Neutrophil (primary cell): ENCODE results near the gene TNIK.

Experiments
- H3K27ac ChIP-seq: fragments of 200-600 bp; sonication (generic); 2 replicates; pipeline ENCODE4 v1.5.1; 2016; ENCODE audit warnings: mild to moderate bottlenecking, moderate library complexity
- H3K27me3 ChIP-seq: fragments of 200-600 bp; sonication (generic); 2 replicates; pipeline ENCODE4 v1.6.0; 2016; ENCODE audit warnings: mild to moderate bottlenecking
- H3K36me3 ChIP-seq: fragments of 200-600 bp; sonication (generic); 2 replicates; pipeline ENCODE4 v1.5.1; 2017
- H3K4me1 ChIP-seq, 2 experiments: fragments of 200-600 bp in 1 of 2; sonication (generic) in 1 of 2; 1 replicate in 1 of 2; 2 replicates in 1 of 2; pipeline versions ENCODE4 v1.5.1 to v1.6.1; 2013 to 2016; ENCODE audit warnings: low read depth in 1 of 2, low read length in 1 of 2, mild to moderate bottlenecking in 1 of 2, moderate library complexity in 1 of 2; ENCODE audit not compliant: control insufficient read depth in 1 of 2, insufficient read depth in 1 of 2
- H3K4me3 ChIP-seq, 2 experiments: fragments of 200-600 bp in 1 of 2; sonication (generic) in 1 of 2; 1 replicate in 1 of 2; 2 replicates in 1 of 2; pipeline ENCODE4 v1.5.1; 2013 to 2016; ENCODE audit warnings: low read depth in 1 of 2, low read length in 1 of 2, mild to moderate bottlenecking in 1 of 2, moderate library complexity in 1 of 2
- H3K9me3 ChIP-seq: fragments of 200-600 bp; sonication (generic); 2 replicates; pipeline ENCODE4 v1.5.1; 2016
- TF ChIP-seq, protein P1 (sequence below): fragments of 200-600 bp; sonication (generic); IDR thresholded peaks from 2 replicates; pipeline ENCODE4 v1.5.1; 2016; ENCODE audit warnings: antibody characterized with exemption

The TNIK gene

DNA sequence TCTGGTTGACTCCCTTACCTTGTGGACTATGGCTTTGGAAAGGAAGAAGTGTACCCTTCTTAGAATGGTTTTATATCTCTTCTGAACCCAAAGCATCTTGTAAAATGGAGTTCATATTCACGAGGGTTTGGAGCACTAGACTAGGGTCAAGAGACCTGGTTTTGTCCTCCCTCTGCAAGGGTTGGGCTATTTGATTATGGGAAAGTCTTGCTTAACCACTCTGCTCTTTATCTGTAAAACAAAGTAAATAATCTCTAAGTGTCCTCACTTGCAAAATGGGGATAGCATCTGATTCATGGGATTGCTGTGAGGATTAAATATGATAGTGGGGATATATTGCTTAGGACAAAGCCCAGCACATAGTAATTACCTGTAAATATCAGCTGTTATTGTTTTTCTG lies 415.8 kb downstream of the TNIK start:
- Histone ChIP-seq H3K36me3 (no peaks in the 10 kb centered on the region), H3K27me3 (no peaks in the 10 kb centered on the region), H3K4me1 (no peaks in the 10 kb centered on the region), H3K9me3 (no peaks in the 10 kb centered on the region), H3K4me3 (no peak overlapping the region), H3K27ac (no peak overlapping the region)
- TF ChIP-seq, protein P1, sequence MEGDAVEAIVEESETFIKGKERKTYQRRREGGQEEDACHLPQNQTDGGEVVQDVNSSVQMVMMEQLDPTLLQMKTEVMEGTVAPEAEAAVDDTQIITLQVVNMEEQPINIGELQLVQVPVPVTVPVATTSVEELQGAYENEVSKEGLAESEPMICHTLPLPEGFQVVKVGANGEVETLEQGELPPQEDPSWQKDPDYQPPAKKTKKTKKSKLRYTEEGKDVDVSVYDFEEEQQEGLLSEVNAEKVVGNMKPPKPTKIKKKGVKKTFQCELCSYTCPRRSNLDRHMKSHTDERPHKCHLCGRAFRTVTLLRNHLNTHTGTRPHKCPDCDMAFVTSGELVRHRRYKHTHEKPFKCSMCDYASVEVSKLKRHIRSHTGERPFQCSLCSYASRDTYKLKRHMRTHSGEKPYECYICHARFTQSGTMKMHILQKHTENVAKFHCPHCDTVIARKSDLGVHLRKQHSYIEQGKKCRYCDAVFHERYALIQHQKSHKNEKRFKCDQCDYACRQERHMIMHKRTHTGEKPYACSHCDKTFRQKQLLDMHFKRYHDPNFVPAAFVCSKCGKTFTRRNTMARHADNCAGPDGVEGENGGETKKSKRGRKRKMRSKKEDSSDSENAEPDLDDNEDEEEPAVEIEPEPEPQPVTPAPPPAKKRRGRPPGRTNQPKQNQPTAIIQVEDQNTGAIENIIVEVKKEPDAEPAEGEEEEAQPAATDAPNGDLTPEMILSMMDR: no peak

DNA sequence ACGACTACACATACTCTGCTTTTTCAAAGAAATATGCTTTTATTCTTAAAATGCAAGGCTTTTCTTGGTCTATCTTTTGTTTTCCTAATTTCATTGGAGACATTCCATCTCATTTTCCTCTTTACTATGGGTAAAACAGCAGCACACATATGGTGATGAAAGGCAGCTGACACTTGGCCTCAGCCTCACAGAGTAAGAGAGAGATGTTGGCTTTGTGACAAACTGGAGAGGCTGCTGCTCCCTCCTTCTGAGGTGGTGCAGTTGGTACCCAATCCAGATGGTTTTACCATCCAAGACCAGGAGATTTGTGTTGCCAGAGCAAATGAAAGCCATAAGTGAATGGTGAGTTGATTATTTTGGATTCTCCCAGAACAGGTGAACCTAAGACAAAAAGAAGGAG lies 420.5 kb downstream of the TNIK start:
- TF ChIP-seq, protein P1: no peak
- Histone ChIP-seq H3K36me3 (no peaks in the 10 kb centered on the region), H3K27me3 (no peaks in the 10 kb centered on the region), H3K4me3 (no peak overlapping the region), H3K27ac (no peak overlapping the region), H3K4me1 (no peaks in the 10 kb centered on the region), H3K9me3 (no peaks in the 10 kb centered on the region)

DNA sequence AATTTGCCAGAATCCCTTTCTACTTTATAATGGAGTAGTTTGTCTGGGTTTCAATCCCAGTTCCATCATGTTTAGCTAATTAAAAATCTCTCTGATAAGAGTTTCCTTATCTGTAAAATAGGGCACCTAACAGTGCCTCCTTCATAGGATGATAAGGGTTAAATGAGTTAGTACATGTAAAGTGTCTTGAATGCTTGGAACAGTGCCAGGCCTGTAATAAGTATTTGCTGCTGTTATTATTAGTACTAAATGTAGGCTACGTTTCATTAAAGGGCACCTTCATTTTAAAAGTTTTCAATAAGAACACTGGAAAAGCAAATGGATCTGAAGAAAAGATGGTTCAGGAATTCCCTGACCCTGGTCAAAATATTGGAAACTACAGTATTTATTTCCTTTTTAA lies 421.9 kb downstream of the TNIK start:
- Histone ChIP-seq H3K9me3 (no peaks in the 10 kb centered on the region), H3K27ac (no peak overlapping the region), H3K36me3 (no peaks in the 10 kb centered on the region), H3K4me3 (no peak overlapping the region), H3K4me1 (no peaks in the 10 kb centered on the region), H3K27me3 (no peaks in the 10 kb centered on the region)
- TF ChIP-seq, protein P1: no peak

DNA sequence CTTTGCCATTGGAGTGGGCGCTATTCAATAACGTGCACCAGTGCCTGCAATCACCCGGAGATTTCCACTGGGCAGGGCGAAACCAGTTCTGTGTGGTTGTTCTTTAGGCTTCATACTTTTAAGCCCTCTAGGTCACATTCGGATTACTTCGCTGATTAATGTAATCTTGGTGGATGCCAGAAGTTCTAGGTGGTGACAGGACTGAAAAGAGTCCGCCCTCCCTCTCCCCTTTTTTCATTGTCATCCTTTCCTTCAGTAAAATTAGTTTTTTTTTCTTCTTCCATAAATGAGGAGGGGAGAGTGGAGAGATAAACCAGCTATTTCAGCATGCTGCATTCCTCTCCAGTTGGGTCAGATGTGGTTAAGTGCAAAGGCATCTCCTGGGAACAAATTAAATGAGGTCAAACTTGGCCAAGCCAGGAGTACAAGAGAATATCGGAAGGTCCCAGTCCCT lies 431.4 kb downstream of the TNIK start:
- TF ChIP-seq, protein P1: no peak
- H3K4me3 ChIP-seq: no peak overlapping the region
- peaks cover 41% of the 10 kb centered on the region for H3K27me3 ChIP-seq
- no peaks in the 10 kb centered on the region for H3K9me3 ChIP-seq
- H3K36me3 ChIP-seq: no peaks in the 10 kb centered on the region
- no peaks in the 10 kb centered on the region for H3K4me1 ChIP-seq
- no peak overlapping the region for H3K27ac ChIP-seq

DNA sequence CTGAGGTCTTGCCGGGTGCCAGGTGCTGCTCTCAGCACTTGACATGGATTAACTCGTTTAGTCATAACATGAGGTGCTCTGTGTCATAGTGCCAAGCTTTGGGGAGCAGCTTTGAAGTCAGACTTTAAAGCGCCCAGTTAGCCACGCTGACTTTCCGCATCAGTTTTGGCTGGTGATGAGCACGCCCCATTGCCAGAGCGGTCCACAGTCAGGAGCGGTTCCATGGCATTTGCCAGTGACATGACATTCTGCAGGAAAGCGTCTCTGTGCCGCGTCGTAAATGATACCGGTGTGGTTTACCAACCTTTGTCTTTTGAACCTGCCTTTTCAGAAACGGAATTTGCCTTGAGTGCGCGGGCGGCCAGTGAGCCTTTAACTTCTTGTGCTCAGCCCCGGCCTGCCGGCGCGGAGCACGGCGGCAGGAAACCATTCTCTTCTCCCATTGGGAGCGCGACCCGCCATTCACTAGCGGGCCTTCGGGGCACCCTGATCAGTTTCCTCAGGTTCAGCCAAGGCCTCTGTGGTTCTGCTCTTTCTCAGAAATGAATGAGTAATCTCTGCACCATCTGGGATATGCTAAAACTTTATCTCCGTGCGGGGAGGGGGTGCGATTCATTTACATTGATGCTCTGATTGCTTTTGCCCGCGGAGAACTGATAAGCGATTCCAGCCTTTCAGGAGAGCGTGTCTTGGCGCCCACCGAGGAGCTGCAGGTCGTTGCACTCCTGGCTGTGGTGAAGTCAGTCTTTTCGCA lies 432.0 kb downstream of the TNIK start:
- H3K27me3 ChIP-seq: peaks cover 41% of the 10 kb centered on the region
- no peak overlapping the region for H3K27ac ChIP-seq
- H3K4me3 ChIP-seq: no peak overlapping the region
- no peaks in the 10 kb centered on the region for H3K9me3 ChIP-seq
- no peaks in the 10 kb centered on the region for H3K4me1 ChIP-seq
- TF ChIP-seq, protein P1: no peak
- no peaks in the 10 kb centered on the region for H3K36me3 ChIP-seq
